Activated CD8-positive, alpha-beta memory T cell treated with anti-CD3 and anti-CD28 coated beads, Interleukin-2, amount 50 U/mL, for 4 hours (primary cell): ENCODE results near the gene SATB1.
"Not testable (repeated sequence)": the region's sequence is repeated elsewhere in the genome, so short reads cannot be mapped to it uniquely, and the experiment has no call there.

Source experiments
- DNase-seq: peaks from one replicate; pipeline ENCODE4 v3.0.0-alpha.2; 2020

Gene SATB1

DNA sequence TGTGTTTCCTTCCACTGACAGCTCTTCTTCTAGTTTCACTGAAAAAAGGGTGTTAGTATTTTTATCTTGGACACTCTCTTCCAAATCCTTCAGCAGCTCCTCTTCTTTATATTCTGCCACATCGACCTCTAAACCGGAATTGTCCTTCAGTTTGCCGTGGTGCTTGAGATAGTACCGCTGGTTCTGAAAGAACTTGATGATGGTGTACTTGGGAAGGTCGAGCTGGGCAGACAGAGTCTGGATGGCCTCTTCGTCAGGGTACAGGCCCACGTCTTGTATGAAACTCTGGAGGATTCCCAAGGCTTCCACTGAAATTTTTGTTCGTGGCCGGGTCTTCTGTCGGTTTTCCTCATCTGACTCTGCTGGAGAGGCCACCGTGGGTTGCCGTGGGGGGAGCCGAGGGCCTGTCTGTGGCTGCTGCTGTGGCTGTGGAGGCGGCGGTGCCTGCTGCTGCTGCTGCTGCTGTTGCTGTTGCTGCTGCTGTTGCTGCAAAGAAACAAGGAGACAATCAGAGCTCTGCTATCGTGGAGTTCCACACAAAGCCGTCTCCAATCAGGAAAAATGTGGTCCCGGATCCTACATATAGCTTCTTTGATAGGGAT, 75.8 kb downstream of the SATB1 start:
- no peak for DNase-seq

DNA sequence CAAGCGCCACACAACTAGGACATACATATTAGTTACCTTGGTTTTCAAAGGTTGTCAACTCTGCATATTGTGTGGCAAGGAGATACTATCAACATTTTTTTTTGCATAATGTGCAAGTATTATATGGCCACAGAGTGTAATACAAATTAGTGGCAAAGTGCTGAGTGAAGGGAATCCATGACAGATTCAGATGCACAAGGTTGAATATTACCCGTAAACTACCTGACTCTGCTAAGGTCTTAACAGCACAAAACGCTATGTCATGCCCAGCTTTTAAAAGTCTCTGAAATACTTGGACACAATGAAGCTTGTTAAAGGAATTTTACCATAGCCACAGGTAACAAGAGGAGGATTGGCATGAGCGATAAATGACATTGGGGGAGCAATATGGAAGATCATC, 79.0 kb downstream of the SATB1 start:
- DNase-seq: no peak

DNA sequence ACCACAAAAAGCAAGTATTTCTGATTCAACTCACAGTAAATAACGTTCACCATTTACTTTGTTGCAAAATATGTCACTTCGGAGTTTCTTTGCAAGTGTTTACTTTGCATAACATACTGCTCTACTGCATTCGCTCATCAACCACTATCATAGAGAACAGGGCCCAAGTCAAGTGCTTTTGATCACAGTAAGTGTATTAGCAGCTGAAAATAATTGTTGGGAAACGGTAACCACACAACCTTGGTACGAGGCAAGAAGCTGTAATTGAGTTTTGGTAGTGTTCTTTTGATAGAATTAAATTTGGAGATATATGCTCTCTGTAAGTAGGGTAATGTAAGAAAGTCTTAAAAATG, 80.1 kb downstream of the SATB1 start:
- no peak for DNase-seq

DNA sequence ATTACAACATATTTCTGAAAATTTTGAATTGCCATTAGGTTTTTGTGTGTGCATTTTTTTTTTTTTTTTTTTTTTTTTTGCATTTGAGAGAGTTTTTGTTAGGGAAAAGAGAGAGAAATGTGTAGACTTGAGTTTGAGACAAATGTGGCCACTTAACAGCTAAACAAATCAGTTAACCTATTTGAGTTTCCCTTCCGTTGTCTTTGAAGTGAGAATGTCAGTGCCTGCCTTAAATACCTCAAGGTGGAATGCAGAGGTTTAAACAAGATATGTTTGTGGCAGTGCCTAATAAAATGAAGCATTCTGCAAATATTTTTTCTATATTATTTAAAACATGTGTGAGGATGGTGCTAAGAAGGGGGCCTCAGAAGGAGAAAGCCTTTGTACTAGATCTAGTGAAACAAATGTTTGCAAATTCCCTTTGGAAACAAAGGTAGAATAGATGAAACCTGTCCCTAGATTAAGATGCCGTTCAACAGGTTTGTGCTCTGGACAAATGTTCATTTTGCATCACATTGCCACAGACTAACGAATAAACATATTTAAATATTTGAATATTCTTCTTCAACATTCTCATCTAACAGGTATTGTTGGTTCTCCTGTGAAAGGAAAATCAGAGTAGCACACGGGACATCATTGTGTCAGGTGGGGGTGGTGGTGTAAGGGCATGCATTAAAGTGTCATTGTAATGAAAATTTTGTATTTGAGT, 80.7 kb downstream of the SATB1 start:
- DNase-seq: no peak

DNA sequence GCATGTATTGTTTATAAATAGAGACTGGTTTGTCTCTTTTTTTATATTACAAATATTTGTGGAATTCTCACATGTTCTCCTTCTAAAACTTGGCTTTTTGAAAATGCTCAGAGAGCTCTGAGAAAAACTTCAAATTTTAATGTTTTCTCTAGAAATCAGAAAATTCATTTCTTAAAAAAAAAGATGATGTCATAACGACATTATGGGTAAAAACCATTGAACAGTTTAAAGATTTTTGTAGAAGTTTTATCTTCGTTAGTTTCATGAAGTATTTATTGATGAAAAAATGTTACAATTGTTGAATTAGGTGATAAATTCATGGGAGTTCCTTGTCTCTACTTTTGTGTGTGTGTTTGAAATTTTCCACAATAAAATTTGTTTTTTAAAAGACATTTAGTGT, 81.3 kb downstream of the SATB1 start:
- no peak for DNase-seq

- no peak for DNase-seq
Observed at GRCh38 chr3:18338827-18339514, 86.2 kb downstream of the SATB1 start.

GRCh38 chr3:18337231-18337630, 87.9 kb downstream of the SATB1 start:
- no peak for DNase-seq

- no peak for DNase-seq
Observed at GRCh38 chr3:18334837-18335601, 90.1 kb downstream of the SATB1 start.

GRCh38 chr3:18330772-18331441, 94.2 kb downstream of the SATB1 start:
- not testable (repeated sequence) for DNase-seq

DNA sequence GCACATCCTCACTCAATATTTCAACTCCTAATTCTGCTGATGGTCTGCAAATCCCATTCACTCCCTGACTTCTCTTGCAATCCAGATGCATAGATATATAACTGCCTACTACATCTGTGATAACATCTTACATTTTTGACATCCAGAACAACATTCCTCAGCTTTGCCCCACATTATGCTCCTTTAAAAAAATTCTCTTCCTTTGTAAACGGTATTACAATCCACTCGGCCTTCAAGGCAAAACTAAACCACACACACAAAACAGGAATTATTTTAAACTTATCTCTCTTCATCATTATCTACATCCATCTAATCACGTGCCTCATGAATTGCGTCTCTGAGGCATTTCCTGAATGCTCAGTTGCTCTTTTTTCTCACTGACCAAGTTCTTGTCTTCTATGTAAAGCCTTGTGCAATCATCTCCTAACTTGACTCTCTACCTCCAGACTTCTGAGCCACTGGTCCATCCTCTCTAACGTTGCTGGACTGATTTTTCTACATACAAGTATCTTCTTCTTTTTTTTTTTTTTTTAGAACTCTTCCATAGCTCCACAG, 117.0 kb downstream of the SATB1 start:
- DNase-seq: no peak

DNA sequence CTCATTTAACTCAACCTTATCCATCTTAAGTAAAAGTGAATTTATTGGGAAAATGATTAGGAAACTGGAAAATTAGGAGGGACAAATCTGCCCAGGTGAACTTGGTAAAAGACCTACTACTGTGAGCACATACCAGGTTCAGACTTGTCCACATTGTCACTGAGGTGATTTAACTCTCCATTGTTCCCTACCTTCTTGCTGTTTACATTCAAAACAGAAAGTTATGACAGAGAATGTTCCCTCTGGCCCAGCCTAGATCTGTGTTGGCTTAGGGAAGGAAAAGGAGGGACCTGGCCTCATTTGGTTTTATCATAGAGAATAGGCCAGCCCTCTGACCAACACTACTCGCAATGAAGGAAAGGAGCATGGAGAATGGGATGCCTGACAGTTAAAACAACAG, 117.6 kb downstream of the SATB1 start:
- DNase-seq: no peak

GRCh38 chr3:18302517-18302916, 122.6 kb downstream of the SATB1 start:
- no peak for DNase-seq

DNA sequence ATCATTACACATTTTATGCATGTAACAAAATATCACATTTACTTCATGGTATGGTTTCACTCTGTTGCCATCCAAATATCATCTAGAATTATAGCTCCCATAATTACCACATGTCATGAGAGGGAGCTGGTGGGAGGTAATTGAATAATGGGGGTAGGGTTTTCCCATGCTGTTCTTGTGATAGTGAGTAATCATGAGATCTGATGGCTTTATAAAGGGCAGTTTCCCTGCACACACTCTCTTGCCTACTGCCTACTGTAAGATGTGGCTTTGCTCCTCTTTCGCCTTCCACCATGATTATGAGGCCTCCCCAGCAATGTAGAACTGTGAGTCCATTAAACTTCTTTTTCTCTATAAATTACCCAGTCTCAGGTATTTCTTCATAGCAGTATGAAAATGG, 123.4 kb downstream of the SATB1 start:
- DNase-seq: no peak

DNA sequence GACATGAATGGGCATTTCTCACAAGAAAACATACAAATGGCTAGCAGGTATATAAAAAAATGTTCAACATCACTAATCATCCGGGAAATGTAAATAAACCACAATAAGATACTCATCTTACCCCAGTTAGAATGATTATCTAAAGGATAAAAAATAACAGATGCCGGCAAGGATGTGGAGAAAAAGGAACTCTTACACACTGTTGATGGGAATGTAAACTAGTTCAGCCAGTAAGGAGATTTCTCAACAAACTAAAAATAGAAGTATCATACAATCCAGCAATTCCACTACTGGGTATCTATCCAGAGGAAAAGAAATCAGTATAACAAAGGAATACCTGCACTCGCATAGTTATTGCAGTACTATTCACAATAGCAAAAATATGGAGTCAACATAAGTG, 124.2 kb downstream of the SATB1 start:
- no peak for DNase-seq

- DNase-seq: no peak
Observed at GRCh38 chr3:18297126-18297525, 128.0 kb downstream of the SATB1 start.
